Loucy (cell line): ENCODE results near the gene ERICH4.

Experiments
- H2AFZ ChIP-seq: fragments of 200-600 bp; sonication (generic); 2 replicates; pipeline ENCODE4 v1.6.0; 2016; ENCODE audit warnings: antibody characterized with exemption, mild to moderate bottlenecking, low read length, moderate library complexity
- H3F3A ChIP-seq: fragments of 200-600 bp; 2 replicates; pipeline ENCODE4 v1.6.0; 2016; ENCODE audit warnings: antibody characterized with exemption, low read depth, mild to moderate bottlenecking
- H3K27me3 ChIP-seq: fragments of 200-600 bp; sonication (generic); 2 replicates; pipeline ENCODE4 v1.6.1; 2014; ENCODE audit warnings: low read length, mild to moderate bottlenecking; ENCODE audit not compliant: insufficient read depth, poor library complexity, severe bottlenecking
- H3K36me3 ChIP-seq: fragments of 200-600 bp; sonication (generic); 2 replicates; pipeline ENCODE4 v1.6.1; 2016; ENCODE audit warnings: low read length; ENCODE audit not compliant: insufficient read depth
- H3K4me1 ChIP-seq: fragments of 200-600 bp; sonication (generic); 2 replicates; pipeline ENCODE4 v1.5.1; 2014; ENCODE audit warnings: low read length, mild to moderate bottlenecking; ENCODE audit not compliant: insufficient read depth, poor library complexity, severe bottlenecking
- H3K4me2 ChIP-seq: fragments of 200-600 bp; sonication (generic); 2 replicates; pipeline ENCODE4 v1.6.0; 2014; ENCODE audit warnings: antibody characterized with exemption, low read length, low read depth, mild to moderate bottlenecking; ENCODE audit not compliant: poor library complexity, severe bottlenecking
- H3K4me3 ChIP-seq: fragments of 200-600 bp; sonication (generic); 2 replicates; pipeline ENCODE4 v1.5.1; 2014; ENCODE audit warnings: low read length, mild to moderate bottlenecking, mixed read lengths; ENCODE audit not compliant: poor library complexity, severe bottlenecking
- H3K79me2 ChIP-seq: fragments of 200-600 bp; sonication (generic); 2 replicates; pipeline ENCODE4 v1.6.1; 2014; ENCODE audit warnings: low read length; ENCODE audit not compliant: insufficient read depth
- H3K9ac ChIP-seq: fragments of 200-600 bp; sonication (generic); 2 replicates; pipeline ENCODE4 v1.6.0; 2014; ENCODE audit warnings: mild to moderate bottlenecking, low read depth, low read length, moderate library complexity; ENCODE audit not compliant: poor library complexity, severe bottlenecking
- H3K9me2 ChIP-seq: fragments of 200-600 bp; sonication (generic); replicated peaks from 2 replicates; pipeline ENCODE4 v1.6.1; 2016; ENCODE audit warnings: low read depth, low read length, mixed read lengths
- H3K9me3 ChIP-seq: fragments of 200-600 bp; sonication (generic); 2 replicates; pipeline ENCODE4 v1.6.1; 2014; ENCODE audit warnings: mild to moderate bottlenecking, antibody characterized with exemption, low read length, low read depth; ENCODE audit not compliant: insufficient read depth
- H4K20me1 ChIP-seq: fragments of 200-600 bp; sonication (generic); 2 replicates; pipeline ENCODE4 v1.6.0; 2014; ENCODE audit warnings: antibody characterized with exemption, low read length, mild to moderate bottlenecking; ENCODE audit not compliant: insufficient read depth, poor library complexity, severe bottlenecking
- EZH2phosphoT487 ChIP-seq: fragments of 200-600 bp; IDR thresholded peaks from 2 replicates; pipeline ENCODE4 v1.6.1; 2018; ENCODE audit warnings: antibody characterized with exemption, mild to moderate bottlenecking, moderate library complexity, borderline replicate concordance
- TF ChIP-seq, protein P1 (sequence below): fragments of 200-600 bp; sonication (generic); conservative IDR thresholded peaks from 2 replicates; pipeline ENCODE4 v1.5.1; 2014; ENCODE audit warnings: mild to moderate bottlenecking, antibody characterized with exemption, low read length

The ERICH4 gene

GRCh38 chr19:41421314-41421713 is 21.6 kb upstream of the ERICH4 start:
- no peak overlapping the region for H3K4me3 ChIP-seq
- H3K9me2 ChIP-seq: no peaks in the 10 kb centered on the region
- no peak overlapping the region for H2AFZ ChIP-seq
- no peak for TF ChIP-seq EZH2phosphoT487
- TF ChIP-seq, protein P1, sequence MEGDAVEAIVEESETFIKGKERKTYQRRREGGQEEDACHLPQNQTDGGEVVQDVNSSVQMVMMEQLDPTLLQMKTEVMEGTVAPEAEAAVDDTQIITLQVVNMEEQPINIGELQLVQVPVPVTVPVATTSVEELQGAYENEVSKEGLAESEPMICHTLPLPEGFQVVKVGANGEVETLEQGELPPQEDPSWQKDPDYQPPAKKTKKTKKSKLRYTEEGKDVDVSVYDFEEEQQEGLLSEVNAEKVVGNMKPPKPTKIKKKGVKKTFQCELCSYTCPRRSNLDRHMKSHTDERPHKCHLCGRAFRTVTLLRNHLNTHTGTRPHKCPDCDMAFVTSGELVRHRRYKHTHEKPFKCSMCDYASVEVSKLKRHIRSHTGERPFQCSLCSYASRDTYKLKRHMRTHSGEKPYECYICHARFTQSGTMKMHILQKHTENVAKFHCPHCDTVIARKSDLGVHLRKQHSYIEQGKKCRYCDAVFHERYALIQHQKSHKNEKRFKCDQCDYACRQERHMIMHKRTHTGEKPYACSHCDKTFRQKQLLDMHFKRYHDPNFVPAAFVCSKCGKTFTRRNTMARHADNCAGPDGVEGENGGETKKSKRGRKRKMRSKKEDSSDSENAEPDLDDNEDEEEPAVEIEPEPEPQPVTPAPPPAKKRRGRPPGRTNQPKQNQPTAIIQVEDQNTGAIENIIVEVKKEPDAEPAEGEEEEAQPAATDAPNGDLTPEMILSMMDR: no peak
- H3K36me3 ChIP-seq: peaks cover 38% of the 10 kb centered on the region; the same call in 1 of the 2 replicates
- no peak overlapping the region for H3K4me2 ChIP-seq
- no peaks in the 10 kb centered on the region for H3K4me1 ChIP-seq
- H3K9ac ChIP-seq: no peak overlapping the region
- H3K27me3 ChIP-seq: no peaks in the 10 kb centered on the region
- H3F3A ChIP-seq: no peaks in the 10 kb centered on the region
- H4K20me1 ChIP-seq: no peaks in the 10 kb centered on the region
- H3K9me3 ChIP-seq: no peaks in the 10 kb centered on the region
- H3K79me2 ChIP-seq: no peaks in the 10 kb centered on the region

DNA sequence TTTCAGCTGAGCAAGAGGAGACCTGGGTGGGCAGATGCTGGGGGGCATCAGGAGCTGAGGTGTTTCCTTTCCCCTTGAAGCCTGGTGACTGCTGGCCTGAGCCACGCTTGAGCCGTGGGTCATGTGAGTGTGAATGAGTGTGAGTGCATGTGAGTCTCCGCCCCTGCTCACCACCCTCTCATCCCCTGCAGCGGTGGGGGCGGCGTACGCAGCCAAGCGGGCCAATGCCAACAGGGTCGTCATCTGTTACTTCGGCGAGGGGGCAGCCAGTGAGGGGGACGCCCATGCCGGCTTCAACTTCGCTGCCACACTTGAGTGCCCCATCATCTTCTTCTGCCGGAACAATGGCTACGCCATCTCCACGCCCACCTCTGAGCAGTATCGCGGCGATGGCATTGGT is 21.0 kb upstream of the ERICH4 start:
- TF ChIP-seq, protein P1: no peak
- no peak for TF ChIP-seq EZH2phosphoT487
- H3K36me3 ChIP-seq: peaks cover 38% of the 10 kb centered on the region; the same call in 1 of the 2 replicates

DNA sequence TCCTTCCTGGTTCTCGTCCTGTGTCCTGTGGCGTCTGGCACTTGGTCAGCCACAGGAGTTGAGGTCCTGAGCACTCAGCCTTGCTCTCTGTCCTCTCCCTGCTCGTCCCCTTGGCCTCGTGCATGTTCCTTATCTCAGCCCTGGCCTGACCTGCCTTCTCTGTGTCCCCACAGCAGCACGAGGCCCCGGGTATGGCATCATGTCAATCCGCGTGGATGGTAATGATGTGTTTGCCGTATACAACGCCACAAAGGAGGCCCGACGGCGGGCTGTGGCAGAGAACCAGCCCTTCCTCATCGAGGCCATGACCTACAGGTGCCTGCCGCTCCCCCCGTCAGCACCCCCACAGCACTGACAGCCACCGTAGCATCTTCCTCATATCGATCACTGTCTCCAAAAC is 20.5 kb upstream of the ERICH4 start:
- Histone ChIP-seq H3K27me3 (no peaks in the 10 kb centered on the region), H3K9ac (no peak overlapping the region), H2AFZ (no peak overlapping the region), H3K79me2 (no peaks in the 10 kb centered on the region), H3K9me2 (no peaks in the 10 kb centered on the region), H3K4me3 (no peak overlapping the region), H3K4me1 (peaks cover under 1% of the 10 kb centered on the region), H3K9me3 (no peaks in the 10 kb centered on the region), H3K36me3 (peaks cover 38% of the 10 kb centered on the region; the same call in 1 of the 2 replicates), H3K4me2 (no peak overlapping the region), H3F3A (no peaks in the 10 kb centered on the region), H4K20me1 (no peaks in the 10 kb centered on the region)
- TF ChIP-seq, protein P1: no peak
- no peak for TF ChIP-seq EZH2phosphoT487

More for the DNA sequence above, 21.0 kb upstream of the ERICH4 start:
- H3K9ac ChIP-seq: no peak overlapping the region
- H3K4me3 ChIP-seq: no peak overlapping the region
- H3K4me1 ChIP-seq: no peaks in the 10 kb centered on the region
- H3F3A ChIP-seq: no peaks in the 10 kb centered on the region
- H4K20me1 ChIP-seq: no peaks in the 10 kb centered on the region
- H3K27me3 ChIP-seq: no peaks in the 10 kb centered on the region
- H3K9me3 ChIP-seq: no peaks in the 10 kb centered on the region
- no peaks in the 10 kb centered on the region for H3K9me2 ChIP-seq
- no peak overlapping the region for H3K4me2 ChIP-seq
- no peak overlapping the region for H2AFZ ChIP-seq
- H3K79me2 ChIP-seq: no peaks in the 10 kb centered on the region
